GM12892 (cell line): Measurements from ENCODE around the gene CERT1.
"Not testable (repeated sequence)": the region's sequence is repeated elsewhere in the genome, so short reads cannot be mapped to it uniquely, and the experiment has no call there.

Source experiments
- DNase-seq: peaks from one replicate; pipeline ENCODE4 v3.0.0; 2011; ENCODE audit not compliant: insufficient read length
- FAIRE-seq: peaks from 2 replicates; lab custom pipeline; 2011; peaks lifted over from hg19 to GRCh38; lab: Jason Lieb, UNC
- POLR2A ChIP-seq: IDR thresholded peaks from 2 replicates; pipeline ENCODE4 v1.6.1; 2011; ENCODE audit warnings: low read depth, low read length, control low read depth
- POLR2AphosphoS5 ChIP-seq: IDR thresholded peaks from 2 replicates; pipeline ENCODE4 v1.6.1; 2011; ENCODE audit warnings: low read depth, low read length, control low read depth
- TAF1 ChIP-seq: IDR thresholded peaks from 2 replicates; pipeline ENCODE4 v1.6.1; 2011; ENCODE audit warnings: low read depth, mild to moderate bottlenecking, control low read depth, low read length, borderline replicate concordance

Gene CERT1

GRCh38 chr5:75498208-75498777 is 13.1 kb downstream of the CERT1 start:
- FAIRE-seq (no peak), DNase-seq (no peak)
- TF ChIP-seq POLR2A = no peak

GRCh38 chr5:75496026-75496425 is 15.4 kb downstream of the CERT1 start:
- FAIRE-seq (no peak), DNase-seq (no peak)
- TF ChIP-seq POLR2AphosphoS5 = no peak
- no peak for TF ChIP-seq TAF1
- no peak for TF ChIP-seq POLR2A

GRCh38 chr5:75491621-75492020 is 19.8 kb downstream of the CERT1 start:
- no peak for TF ChIP-seq TAF1
- no peak for TF ChIP-seq POLR2A
- no peak for FAIRE-seq
- no peak for DNase-seq

DNA sequence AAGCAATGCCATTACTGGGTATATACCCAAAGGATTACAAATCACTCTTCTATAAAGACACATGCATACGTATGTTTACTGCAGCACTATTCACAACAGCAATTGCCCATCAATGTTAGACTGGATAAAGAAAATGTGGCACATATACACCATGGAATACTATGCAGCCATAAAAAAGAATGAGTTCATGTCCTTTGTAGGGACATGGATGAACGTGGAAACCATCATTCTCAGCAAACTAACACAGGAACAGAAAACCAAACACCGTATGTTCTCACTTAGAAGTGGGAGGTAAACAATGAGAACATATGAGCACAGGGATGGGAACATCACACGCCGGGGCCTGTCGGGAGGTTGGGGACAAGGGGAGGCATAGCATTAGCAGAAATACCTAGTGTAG is 21.6 kb downstream of the CERT1 start:
- not testable (repeated sequence) for DNase-seq, FAIRE-seq

- no peak for FAIRE-seq
- no peak for TF ChIP-seq POLR2A
- TF ChIP-seq POLR2AphosphoS5 = no peak
- TF ChIP-seq TAF1 = no peak
- DNase-seq = no peak
Observed at GRCh38 chr5:75484605-75485004, 26.8 kb downstream of the CERT1 start.

DNA sequence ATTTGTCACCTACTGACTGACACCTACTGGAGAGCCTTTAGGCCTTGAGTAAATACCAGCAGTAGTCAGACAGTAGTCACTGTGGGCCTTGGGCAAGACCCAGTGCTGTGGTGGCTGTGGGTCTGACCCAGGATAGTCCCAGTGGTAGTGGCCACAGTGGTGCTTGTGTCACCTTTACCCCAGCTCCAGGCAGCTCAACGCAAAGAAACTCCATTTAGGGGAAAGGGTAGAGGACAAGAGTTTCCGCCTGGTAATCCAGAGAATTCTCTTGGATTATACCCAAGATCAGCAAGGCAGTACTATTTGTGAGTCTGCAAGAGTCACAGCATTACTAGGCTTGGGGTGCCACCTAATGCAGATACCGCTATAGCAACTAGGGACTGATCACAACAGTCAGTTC is 28.9 kb downstream of the CERT1 start:
- FAIRE-seq = peak; percentile 53
- no peak for DNase-seq

DNA sequence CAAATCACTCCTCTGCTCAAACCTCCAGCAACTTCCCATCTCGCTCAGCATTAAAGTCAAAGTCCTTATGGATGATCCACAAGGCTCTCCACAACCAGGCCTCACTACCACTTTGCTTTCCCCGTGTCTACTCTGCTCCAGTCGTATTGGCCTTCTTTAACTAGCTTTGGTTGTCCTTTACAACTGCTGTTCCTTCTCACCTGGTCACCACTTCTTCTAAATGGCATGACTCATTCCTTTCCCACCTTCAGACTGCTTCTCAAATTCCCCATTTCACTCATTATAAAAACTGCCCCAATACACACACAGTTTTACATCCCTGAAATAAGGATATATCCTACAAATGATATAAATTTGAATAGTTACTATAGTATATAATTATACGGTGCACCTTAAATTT is 30.4 kb downstream of the CERT1 start:
- DNase-seq (no peak), FAIRE-seq (no peak)
- TF ChIP-seq TAF1 = no peak
- TF ChIP-seq POLR2AphosphoS5 = no peak

More for the DNA sequence above, 28.9 kb downstream of the CERT1 start:
- TF ChIP-seq POLR2AphosphoS5 = no peak

DNA sequence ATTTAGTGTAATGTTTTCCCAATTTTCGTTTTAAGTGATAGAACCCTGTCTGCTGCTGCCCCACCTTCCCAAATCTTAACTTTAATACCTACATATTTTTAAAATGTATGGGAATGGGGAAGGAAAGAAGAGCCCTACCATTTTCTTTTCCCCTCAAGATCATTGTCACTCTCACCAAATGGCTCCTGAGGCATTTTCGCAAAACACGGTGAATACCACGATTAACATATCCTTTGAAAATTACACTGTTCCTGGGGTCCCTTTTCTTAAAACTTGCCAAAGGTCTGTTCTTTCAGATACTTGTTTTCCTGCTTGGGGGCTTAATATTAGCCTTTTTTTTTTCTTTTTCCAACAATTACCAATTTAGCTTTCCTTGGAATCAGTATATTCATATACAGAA is 36.1 kb downstream of the CERT1 start:
- no peak for DNase-seq
- no peak for TF ChIP-seq POLR2AphosphoS5
- TF ChIP-seq POLR2A = no peak
- TF ChIP-seq TAF1 = no peak
- no peak for FAIRE-seq

DNA sequence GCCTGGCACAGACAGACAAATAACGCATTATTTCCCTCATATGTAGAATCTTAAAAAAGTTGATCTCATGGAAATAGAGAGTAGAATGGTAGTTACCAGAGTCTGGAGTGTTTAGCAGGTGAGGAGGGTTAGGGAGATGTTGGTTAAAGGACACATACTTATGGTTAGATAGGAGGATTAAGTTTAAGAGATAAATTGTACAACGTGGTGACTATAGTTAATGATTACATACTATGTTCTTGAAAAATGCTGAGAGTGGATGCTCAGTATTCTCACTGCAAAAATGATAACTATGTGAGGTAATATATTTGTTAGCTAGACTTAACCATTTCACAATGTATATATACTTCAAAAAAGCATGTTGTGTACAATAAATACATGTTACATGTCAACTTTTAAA is 38.0 kb downstream of the CERT1 start:
- FAIRE-seq = no peak
- TF ChIP-seq TAF1 (no peak), POLR2A (no peak), POLR2AphosphoS5 (no peak)
- DNase-seq = no peak

DNA sequence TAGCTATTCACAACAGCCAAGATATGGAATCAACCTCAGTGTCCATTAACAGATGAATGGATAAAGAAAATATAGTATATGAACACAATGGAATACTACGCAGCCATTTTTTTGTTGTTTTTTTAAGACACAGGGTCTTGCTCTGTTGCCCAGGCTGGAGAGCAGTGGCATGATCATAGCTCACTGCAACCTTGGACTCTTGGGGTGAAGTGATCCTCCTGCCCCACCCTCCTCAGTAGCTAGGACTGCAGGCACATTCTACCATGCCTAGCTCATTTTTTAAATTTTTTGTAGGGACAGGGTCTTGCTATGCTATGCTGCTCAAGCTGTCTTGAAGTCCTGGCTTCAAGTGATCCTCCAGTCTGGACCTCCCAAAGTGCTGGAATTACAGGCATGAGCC is 38.5 kb downstream of the CERT1 start:
- DNase-seq = no peak
- TF ChIP-seq TAF1 (no peak), POLR2A (no peak), POLR2AphosphoS5 (no peak)
- FAIRE-seq = no peak

DNA sequence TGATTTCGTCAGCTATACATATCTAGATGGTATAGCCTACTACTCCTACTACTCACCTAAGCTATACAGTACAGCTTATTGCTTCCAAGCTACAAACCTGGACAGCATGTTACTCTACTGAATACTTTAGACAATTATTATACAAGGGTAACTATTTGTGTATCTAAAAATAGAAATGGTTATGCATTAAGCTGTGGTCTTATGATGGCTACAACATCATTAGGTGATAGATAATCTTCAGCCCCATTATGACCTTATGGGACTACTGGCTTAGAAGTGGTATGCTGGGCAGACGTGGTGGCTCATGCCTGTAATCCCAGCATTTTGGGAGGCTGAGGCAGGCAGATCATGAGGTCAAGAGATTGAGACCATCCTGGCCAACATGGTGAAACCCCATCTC is 40.2 kb downstream of the CERT1 start:
- TF ChIP-seq POLR2AphosphoS5 = no peak
- TF ChIP-seq POLR2A = no peak
- no peak for TF ChIP-seq TAF1
- DNase-seq = no peak
- FAIRE-seq = no peak

- no peak for FAIRE-seq
- TF ChIP-seq POLR2AphosphoS5 (no peak), POLR2A (no peak), TAF1 (no peak)
- no peak for DNase-seq
Observed at GRCh38 chr5:75469017-75469416, 42.4 kb downstream of the CERT1 start.

DNA sequence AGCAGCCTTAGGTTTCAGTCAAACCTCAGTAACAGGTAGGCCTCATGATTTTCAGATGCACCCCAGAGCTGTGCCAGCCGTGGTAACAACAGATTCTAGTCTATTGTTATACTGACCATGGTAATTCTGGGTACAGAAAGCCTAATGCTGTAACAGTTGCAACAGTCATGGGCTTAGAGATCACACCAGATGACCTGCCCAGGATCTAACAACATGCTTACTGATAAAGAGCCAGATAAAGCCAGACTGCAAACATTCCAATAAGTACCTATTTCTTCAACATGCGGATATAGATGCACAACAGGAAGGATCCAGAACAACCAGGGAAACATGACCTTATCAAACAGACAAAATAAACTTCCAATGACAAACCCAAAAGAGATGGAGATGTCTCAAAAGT is 42.8 kb downstream of the CERT1 start:
- no peak for FAIRE-seq
- no peak for DNase-seq

More for the DNA sequence above, 42.8 kb downstream of the CERT1 start:
- TF ChIP-seq POLR2A = no peak
- TF ChIP-seq POLR2AphosphoS5 = no peak
- TF ChIP-seq TAF1 = no peak
